Muscle layer of duodenum (tissue), 2 donors: ENCODE results near the gene CASQ2.

Experiments
- H3K27ac ChIP-seq: one replicate; pipeline ENCODE4 v1.7.0; 2013; ENCODE audit warnings: mild to moderate bottlenecking, low read length
- H3K27me3 ChIP-seq: one replicate; pipeline ENCODE4 v1.7.0; 2013; ENCODE audit warnings: low read depth, mild to moderate bottlenecking, control low read depth, low read length
- H3K36me3 ChIP-seq, 2 donors: one replicate each; pipeline ENCODE4 v1.7.0; 2013; ENCODE audit warnings: low read length in 2 of 2, control low read depth in 1 of 2, mild to moderate bottlenecking in 1 of 2; ENCODE audit not compliant: insufficient read depth in 2 of 2, control insufficient read depth in 1 of 2
- H3K4me1 ChIP-seq, 2 donors: one replicate each; pipeline ENCODE4 v1.7.0; 2013; ENCODE audit warnings: low read length in 2 of 2, mild to moderate bottlenecking in 2 of 2, control low read depth in 1 of 2, moderate library complexity in 1 of 2; ENCODE audit not compliant: insufficient read depth in 2 of 2, control insufficient read depth in 1 of 2
- H3K4me3 ChIP-seq, 2 donors: one replicate each; pipeline ENCODE4 v1.7.0; 2013; ENCODE audit warnings: low read length in 2 of 2, low read depth in 1 of 2, mild to moderate bottlenecking in 1 of 2
- H3K9me3 ChIP-seq, 2 donors: one replicate each; pipeline ENCODE4 v1.7.0; 2013; ENCODE audit warnings: low read length in 2 of 2, control low read depth in 1 of 2, mild to moderate bottlenecking in 1 of 2; ENCODE audit not compliant: control insufficient read depth in 1 of 2
- donor health status: healthy.

The CASQ2 gene

DNA sequence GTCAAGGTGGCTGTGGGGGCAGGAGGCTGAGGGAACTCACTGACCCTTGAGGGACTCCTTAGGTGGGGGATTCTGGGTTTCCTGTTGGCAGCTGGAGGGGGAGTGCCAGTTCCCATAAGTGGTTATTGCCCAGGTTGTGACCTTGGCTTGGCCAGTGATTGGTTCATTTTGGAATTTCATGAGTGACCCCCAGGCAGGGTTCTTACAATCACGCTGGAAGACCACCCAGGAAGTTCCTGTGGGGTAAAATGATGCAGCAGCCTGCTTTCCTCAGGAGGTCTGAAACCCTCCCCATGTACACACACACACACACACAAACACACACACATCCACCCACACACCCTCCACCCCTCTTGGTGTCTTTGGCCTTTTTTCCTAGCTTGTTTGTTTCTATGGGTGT, 109.9 kb downstream of the CASQ2 start:
- H3K9me3 ChIP-seq, result no peaks in the 10 kb centered on the region
- H3K4me3 ChIP-seq, result no peak overlapping the region
- peaks cover 7 to 32% of the 10 kb centered on the region in 2 donors for H3K4me1 ChIP-seq
- H3K36me3 ChIP-seq, result peaks cover 14 to 26% of the 10 kb centered on the region in 2 donors
- no peaks in the 10 kb centered on the region for H3K27me3 ChIP-seq
- no peak overlapping the region for H3K27ac ChIP-seq

DNA sequence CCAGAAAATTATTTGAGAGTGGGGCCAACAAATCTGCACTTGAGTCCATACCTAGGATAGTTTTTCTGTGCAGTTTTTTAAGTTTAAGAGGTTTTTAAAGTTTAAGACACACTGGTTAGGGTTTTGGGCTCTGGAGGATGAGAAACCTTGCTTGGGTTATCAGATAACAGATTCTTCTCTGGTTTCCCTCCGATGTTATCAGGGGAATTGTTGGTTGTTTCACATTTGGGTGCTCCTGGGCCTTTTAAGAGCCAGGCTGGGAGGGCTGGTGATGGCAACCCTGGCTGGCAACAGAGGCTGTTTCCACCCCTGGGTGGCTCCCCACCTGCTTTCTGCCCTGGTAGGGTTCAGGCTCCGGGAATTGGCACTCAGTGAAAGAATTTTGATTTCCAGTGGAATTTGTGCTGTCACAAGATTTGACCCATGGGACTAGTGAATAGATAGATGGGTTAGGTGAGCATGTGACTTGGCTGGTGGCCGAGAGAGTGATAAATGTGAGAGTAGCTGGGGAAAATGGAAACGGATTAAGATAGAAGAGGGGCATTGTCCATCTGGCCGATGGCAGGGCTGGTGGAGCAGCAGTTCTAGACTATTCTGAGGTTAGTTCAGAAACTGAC, 111.9 kb downstream of the CASQ2 start:
- Histone ChIP-seq H3K36me3 (peaks cover 18 to 23% of the 10 kb centered on the region in 2 donors), H3K4me3 (no peak overlapping the region), H3K4me1 (peaks cover 7 to 32% of the 10 kb centered on the region in 2 donors), H3K27ac (no peak overlapping the region), H3K9me3 (no peaks in the 10 kb centered on the region), H3K27me3 (no peaks in the 10 kb centered on the region)

DNA sequence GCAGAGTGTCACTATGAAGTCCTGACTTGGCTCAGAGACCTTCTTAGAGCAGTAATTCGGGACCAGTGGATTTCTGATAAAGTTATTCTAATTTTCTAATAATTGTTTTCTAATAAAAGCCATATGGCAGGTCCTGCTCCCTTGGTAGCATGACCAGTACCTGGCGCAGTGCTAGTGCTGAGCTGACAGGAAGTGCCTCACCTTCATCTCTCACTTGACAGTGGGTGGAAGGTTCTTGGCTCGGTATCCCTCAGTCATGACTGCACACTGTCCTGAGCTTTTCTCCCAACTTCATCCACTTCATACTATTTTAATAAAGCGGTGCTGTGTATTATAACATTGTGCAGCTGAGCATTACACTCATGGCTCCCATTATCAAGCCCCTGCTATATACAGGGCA, 112.6 kb downstream of the CASQ2 start:
- H3K4me1 ChIP-seq, result peaks cover 7 to 32% of the 10 kb centered on the region in 2 donors
- H3K27me3 ChIP-seq, result no peaks in the 10 kb centered on the region
- H3K4me3 ChIP-seq, result no peak overlapping the region
- H3K27ac ChIP-seq, result no peak overlapping the region
- H3K36me3 ChIP-seq, result peaks cover 16 to 21% of the 10 kb centered on the region in 2 donors
- H3K9me3 ChIP-seq, result no peaks in the 10 kb centered on the region

DNA sequence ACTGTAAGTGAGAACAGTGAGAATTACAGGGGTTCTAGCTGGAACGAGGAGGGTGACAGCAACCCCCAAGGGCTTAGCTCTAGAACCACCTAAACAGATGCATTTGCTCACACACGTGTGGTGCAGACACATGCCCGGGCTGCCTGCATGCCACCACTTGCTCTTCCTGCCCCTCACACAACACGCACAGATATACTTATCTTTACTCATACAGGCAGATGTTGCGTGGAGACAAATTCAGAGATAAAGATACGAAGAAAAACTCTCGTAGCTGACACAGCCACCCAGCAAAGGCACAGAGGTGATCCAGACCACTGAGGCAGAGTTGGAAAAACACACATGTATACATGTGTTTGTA, 113.2 kb downstream of the CASQ2 start:
- peaks cover 9 to 32% of the 10 kb centered on the region in 2 donors for H3K4me1 ChIP-seq
- peaks cover 10 to 15% of the 10 kb centered on the region in 2 donors for H3K36me3 ChIP-seq
- no peak overlapping the region for H3K27ac ChIP-seq
- no peaks in the 10 kb centered on the region for H3K27me3 ChIP-seq
- H3K4me3 ChIP-seq, result no peak overlapping the region
- H3K9me3 ChIP-seq, result no peaks in the 10 kb centered on the region

DNA sequence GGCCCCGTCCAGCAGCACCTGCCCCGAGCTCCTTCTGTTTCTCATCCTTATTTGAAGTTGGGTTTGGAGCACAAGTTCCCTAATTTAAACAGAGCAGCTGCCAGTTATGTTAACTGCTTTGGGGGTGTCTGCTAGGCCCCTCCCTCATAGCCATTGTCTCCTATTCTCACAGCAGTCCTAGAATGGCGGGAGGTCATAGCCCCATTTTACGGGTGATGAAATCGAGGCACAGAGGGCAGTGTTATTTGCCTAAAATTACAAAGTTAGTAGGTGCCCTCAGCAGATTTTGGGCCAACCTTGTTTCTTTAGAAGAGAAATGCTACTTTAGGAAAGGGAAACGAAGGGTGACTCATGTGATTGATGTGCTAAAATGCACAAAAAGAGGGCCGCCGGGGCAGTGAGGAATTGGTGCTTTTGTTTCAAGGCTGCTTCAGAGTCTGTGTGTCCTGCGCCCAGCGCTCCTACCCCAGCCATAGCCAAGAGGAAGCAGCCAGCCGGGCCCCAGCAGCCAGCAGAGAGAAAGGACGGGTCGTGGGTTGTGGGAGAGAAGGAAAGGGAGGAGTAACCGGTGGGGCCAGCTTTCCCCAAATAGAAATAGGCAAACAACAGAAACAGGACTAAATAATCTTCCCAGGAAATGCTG, 113.7 kb downstream of the CASQ2 start:
- Histone ChIP-seq H3K9me3 (no peaks in the 10 kb centered on the region), H3K4me3 (no peak overlapping the region), H3K27ac (no peak overlapping the region), H3K4me1 (peaks cover 14 to 37% of the 10 kb centered on the region in 2 donors), H3K27me3 (no peaks in the 10 kb centered on the region), H3K36me3 (peaks cover 10% of the 10 kb centered on the region in 2 donors)

DNA sequence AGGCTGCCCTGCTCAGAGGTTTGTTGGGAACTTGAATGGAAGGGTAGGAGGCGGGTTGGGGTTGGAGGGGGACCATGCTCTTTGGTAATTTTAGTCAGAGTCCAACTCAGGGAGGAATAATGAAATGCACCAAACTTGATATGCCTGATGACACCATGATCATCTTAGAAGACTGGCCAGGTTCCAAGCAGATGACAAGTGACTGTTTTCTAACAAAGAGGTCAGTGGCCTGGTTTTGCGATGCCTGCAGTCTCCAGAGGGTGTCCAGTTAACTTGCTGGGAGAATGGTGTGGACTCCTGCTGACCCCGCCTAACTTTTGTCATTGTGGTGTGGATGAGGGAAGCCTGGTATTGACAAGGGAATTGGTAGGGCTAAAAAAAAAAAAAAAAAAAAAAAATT, 114.4 kb downstream of the CASQ2 start:
- Histone ChIP-seq H3K4me3 (no peak overlapping the region), H3K9me3 (no peaks in the 10 kb centered on the region), H3K36me3 (peaks cover 4 to 10% of the 10 kb centered on the region in 2 donors), H3K27me3 (no peaks in the 10 kb centered on the region), H3K27ac (no peak overlapping the region), H3K4me1 (peaks cover 18 to 44% of the 10 kb centered on the region in 2 donors)

DNA sequence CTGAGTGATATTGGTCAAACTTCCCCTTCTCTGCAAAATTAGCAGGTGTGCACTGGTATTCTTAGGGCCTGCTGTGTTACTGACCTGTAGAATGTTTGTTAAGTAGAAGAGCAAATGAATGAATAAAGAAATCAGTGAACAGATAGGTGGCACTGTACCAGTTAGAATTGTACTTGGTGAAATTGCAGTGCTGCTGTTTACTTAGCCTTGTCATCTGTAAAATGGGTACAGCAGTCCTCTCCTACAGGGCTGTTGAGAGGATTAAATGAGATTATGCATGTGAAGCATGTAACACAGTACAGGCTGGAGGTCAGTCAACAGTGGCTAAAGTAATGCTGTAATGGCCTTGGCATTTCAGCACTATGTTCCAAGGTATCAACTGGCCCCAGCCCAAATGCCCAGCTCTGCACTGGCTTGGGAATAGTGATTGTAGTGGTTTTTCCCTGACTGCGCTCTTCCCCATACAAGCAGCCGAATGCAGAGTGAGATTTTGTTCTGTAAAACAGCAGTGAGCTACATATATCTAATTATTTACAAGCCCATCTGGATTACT, 116.2 kb downstream of the CASQ2 start:
- Histone ChIP-seq H3K36me3 (peaks cover 0 to 10% of the 10 kb centered on the region in 2 donors), H3K27me3 (no peaks in the 10 kb centered on the region), H3K4me3 (no peak overlapping the region), H3K27ac (no peak overlapping the region), H3K4me1 (peaks cover 18 to 44% of the 10 kb centered on the region in 2 donors), H3K9me3 (no peaks in the 10 kb centered on the region)

DNA sequence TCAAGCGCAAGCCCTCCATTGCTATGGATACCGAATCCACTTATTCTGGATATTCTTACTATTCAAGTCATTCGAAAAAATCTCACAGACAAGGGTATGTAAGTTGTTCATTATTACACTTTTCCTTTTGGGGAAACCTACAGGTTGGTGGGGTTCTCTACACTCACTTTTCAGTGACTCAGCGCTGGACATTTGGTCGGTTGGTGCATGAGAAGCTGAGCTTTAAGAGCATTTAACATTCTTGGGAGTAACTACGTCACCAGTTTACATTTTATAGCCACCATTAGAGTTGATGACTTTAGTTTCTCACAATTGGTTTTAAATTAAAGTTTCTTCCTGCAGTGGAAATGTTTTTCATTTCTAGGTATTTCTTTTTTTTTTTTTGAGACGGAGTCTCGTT, 117.1 kb downstream of the CASQ2 start:
- Histone ChIP-seq H3K27ac (no peak overlapping the region), H3K27me3 (no peaks in the 10 kb centered on the region), H3K4me3 (no peak overlapping the region), H3K9me3 (no peaks in the 10 kb centered on the region), H3K36me3 (peaks cover 0 to 10% of the 10 kb centered on the region in 2 donors), H3K4me1 (peaks cover 24 to 43% of the 10 kb centered on the region in 2 donors)

DNA sequence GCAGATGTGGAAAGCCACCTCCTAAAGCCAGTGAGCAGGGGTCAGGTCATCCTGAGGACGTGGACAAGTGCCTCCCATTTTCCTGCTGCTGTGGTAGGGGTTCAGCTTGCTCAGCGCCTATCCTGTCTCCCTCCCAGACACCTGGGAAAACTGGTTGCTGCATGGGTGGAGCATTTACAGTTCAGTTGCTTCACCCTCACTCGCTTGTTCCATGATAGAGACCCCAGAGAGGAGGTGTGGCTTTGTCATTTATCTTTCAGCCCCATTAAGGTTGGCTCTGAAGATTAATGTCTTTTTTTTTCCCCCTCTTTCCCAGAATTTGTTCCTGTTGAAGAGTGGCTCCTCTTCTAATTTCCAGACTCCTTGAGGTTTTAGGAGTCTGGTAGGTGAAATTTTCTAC, 117.6 kb downstream of the CASQ2 start:
- Histone ChIP-seq H3K27me3 (no peaks in the 10 kb centered on the region), H3K9me3 (no peaks in the 10 kb centered on the region), H3K4me3 (no peak overlapping the region), H3K36me3 (peaks cover 0 to 10% of the 10 kb centered on the region in 2 donors), H3K4me1 (peaks cover 24 to 41% of the 10 kb centered on the region in 2 donors), H3K27ac (no peak overlapping the region)
